Loucy (cell line): ENCODE data around the gene PROSER3.

Experiments used
- EZH2phosphoT487 ChIP-seq: fragments of 200-600 bp; IDR thresholded peaks from 2 replicates; pipeline ENCODE4 v1.6.1; 2018; ENCODE audit warnings: antibody characterized with exemption, mild to moderate bottlenecking, moderate library complexity, borderline replicate concordance
- TF ChIP-seq, protein P1 (sequence below): fragments of 200-600 bp; sonication (generic); conservative IDR thresholded peaks from 2 replicates; pipeline ENCODE4 v1.5.1; 2014; ENCODE audit warnings: mild to moderate bottlenecking, antibody characterized with exemption, low read length

DNA sequence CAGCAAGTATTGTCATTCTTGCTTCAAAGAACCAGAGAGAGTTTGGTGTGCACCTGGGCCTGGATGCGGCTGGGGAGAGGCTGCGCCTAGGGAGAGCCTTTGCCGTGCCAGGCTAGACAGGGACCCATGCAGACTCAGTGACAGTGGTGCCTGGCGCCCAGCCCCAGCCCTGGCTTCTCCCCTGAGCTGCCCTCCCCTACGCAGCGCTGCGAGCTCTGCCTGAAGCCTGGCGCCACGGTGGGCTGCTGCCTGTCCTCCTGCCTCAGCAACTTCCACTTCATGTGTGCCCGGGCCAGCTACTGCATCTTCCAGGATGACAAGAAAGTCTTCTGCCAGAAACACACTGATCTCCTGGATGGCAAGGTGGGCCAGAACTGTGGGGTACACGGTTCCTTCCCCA is 28.2 kb upstream of the PROSER3 start:
- TF ChIP-seq, protein P1, sequence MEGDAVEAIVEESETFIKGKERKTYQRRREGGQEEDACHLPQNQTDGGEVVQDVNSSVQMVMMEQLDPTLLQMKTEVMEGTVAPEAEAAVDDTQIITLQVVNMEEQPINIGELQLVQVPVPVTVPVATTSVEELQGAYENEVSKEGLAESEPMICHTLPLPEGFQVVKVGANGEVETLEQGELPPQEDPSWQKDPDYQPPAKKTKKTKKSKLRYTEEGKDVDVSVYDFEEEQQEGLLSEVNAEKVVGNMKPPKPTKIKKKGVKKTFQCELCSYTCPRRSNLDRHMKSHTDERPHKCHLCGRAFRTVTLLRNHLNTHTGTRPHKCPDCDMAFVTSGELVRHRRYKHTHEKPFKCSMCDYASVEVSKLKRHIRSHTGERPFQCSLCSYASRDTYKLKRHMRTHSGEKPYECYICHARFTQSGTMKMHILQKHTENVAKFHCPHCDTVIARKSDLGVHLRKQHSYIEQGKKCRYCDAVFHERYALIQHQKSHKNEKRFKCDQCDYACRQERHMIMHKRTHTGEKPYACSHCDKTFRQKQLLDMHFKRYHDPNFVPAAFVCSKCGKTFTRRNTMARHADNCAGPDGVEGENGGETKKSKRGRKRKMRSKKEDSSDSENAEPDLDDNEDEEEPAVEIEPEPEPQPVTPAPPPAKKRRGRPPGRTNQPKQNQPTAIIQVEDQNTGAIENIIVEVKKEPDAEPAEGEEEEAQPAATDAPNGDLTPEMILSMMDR: no peak
- no peak for TF ChIP-seq EZH2phosphoT487
